Jurkat, Clone E6-1 (cell line): ENCODE results near the gene UROC1.

Source experiments
- DNase-seq: peaks from one replicate; pipeline ENCODE4 v3.0.0-alpha.2; 2011; ENCODE audit warnings: low read depth, low spot score
- H3K4me3 ChIP-seq: 2 replicates; pipeline ENCODE4 v1.5.1; 2011; ENCODE audit warnings: mild to moderate bottlenecking, low read length, control low read depth, moderate library complexity

Gene UROC1

DNA sequence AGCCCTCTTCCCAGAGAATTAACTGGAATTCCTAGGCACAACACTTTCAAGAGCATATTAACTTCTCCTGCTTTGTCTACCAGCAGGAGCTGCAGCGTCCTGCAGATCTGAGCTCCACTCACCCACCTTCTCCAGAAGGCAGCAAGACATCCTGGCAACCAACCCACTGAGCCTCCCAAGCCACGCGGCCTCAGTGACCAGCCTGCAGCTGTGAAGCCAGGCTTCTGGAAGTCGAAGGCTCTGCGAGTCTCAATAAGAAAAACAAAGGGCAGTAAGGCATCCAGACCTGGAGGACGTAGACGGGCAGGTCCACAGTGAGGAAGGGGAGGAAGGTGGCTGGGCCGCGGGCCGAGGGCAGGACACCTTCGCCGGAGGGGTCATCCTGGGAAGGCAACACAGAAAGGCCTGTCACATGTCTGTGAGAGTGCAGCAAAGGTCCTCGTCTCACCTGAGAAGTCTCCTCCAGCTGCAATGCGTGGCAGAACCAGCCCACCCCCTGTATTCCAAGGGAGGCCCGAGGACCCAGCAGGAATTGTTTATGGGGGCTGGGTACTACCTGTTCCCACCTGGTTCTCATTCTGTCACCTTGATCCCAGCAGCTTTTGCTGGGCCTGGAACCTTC is 78.1 kb downstream of the UROC1 start:
- H3K4me3 ChIP-seq: no peak overlapping the region
- no peak for DNase-seq

GRCh38 chr3:126438746-126439145 is 78.8 kb downstream of the UROC1 start:
- H3K4me3 ChIP-seq: no peak overlapping the region
- DNase-seq: no peak

GRCh38 chr3:126438186-126438585 is 79.4 kb downstream of the UROC1 start:
- no peak for DNase-seq
- H3K4me3 ChIP-seq: no peak overlapping the region

- no peak for DNase-seq
- no peak overlapping the region for H3K4me3 ChIP-seq
Observed at GRCh38 chr3:126436826-126437717, 80.5 kb downstream of the UROC1 start.

- no peak for DNase-seq
- no peak overlapping the region for H3K4me3 ChIP-seq
Observed at GRCh38 chr3:126435456-126436315, 81.9 kb downstream of the UROC1 start.

DNA sequence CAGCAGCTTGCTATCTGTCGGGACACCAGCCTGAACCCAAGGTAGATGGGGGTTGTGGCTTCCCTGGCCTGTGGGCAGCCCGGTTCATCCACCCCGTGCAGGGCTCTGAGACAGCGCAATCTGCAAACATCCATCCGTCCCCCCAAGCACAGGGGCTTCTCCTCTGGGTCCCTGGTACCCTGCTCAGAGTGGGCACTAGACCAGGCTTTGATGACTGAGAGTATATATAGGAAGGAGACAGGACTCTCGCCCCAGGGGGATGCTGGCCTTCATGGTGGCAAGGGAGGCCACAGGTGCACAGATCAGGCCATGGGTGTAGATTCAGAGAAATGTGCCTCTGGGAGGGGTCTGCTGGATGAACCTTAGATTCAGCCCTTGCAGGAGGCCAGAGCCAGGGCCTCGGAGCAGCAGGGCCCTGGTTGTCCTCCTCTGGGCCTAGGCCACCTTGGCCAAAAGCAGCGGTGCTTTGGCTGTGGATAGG is 82.6 kb downstream of the UROC1 start:
- no peak overlapping the region for H3K4me3 ChIP-seq
- no peak for DNase-seq

- no peak overlapping the region for H3K4me3 ChIP-seq
- no peak for DNase-seq
Observed at GRCh38 chr3:126434264-126434590, 83.3 kb downstream of the UROC1 start.

- H3K4me3 ChIP-seq: no peak overlapping the region
- DNase-seq: no peak
Observed at GRCh38 chr3:126433496-126434263, 83.9 kb downstream of the UROC1 start.

DNA sequence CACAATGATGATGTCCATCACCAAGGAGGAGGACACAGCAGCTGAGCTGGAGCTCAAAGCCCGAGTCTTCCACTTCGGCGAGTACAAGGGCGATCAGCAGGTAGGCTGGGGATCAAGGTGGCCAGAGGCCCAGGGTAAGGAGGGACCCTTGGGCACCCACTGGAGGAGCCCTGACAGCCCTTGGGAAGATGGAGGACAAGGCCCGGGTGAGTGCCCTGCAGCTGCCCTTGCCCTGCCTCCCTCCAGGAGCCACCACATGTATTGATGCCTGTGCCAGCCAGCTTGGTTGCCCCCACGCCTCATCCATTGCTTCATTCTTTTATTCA is 84.5 kb downstream of the UROC1 start:
- H3K4me3 ChIP-seq: no peak overlapping the region
- no peak for DNase-seq

DNA sequence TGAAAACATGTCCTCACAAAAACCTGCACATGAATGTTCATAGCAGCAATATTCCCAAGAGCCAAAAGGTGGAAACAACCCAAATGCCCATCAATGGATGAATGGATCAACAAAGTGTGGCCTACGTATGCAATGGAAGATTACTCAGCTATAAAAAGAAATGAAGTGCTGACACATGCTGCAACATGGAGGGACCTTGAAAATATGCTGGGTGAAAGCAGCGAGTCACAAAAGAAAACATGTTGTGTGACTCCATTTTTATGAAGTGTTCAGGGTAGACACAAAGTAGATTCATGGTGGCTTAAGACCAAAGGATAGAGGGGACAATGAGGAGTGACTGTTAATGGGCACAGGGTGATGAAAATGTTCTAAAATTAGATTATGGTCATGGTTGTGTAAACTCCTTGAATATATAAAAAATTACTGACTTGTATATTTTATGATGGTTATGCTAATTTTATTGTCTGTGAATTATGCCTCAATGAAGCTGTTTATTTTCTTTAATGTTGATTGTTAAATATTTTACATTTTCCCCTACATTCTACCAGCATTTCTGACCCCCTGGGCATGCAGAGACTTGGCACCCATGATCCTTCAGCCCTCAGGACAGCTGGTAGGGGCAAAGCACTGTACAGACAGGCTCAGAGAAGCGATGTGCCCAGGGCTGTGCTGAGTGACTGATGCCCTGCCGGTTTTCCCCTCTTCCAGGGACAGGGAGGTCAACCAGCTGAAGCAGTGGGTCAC is 85.0 kb downstream of the UROC1 start:
- H3K4me3 ChIP-seq: no peak overlapping the region
- no peak for DNase-seq
